HEK293 (cell line): Measurements from ENCODE around the gene FAM227B.

Source experiments
- CTCF ChIP-seq: fragments of 450-650 bp; formaldehyde crosslinking; IDR thresholded peaks from 2 replicates; pipeline ENCODE4 v1.5.1; 2016; ENCODE audit warnings: missing biosample characterization, missing genetic modification characterization
- ZBTB49 ChIP-seq: fragments of 450-650 bp; formaldehyde crosslinking; IDR thresholded peaks from 2 replicates; pipeline ENCODE4 v1.5.1; 2016; ENCODE audit warnings: missing biosample characterization, missing genetic modification characterization, low read depth
- ZNF544 ChIP-seq: fragments of 450-650 bp; formaldehyde crosslinking; IDR thresholded peaks from 2 replicates; pipeline ENCODE4 v1.5.0; 2017; ENCODE audit warnings: missing biosample characterization, missing genetic modification characterization
- ZNF549 ChIP-seq: fragments of 450-650 bp; IDR thresholded peaks from 2 replicates; pipeline ENCODE4 v1.5.1; 2018; ENCODE audit warnings: missing biosample characterization, missing genetic modification characterization, mild to moderate bottlenecking, inconsistent platforms, moderate library complexity
- ZXDB ChIP-seq: fragments of 450-650 bp; formaldehyde crosslinking; IDR thresholded peaks from 2 replicates; pipeline ENCODE4 v1.5.1; 2016; ENCODE audit warnings: missing biosample characterization, missing genetic modification characterization
- TF ChIP-seq, protein P1 (sequence below): fragments of 450-650 bp; formaldehyde crosslinking; IDR thresholded peaks from 2 replicates; pipeline ENCODE4 v1.5.1; 2016; ENCODE audit warnings: missing biosample characterization, missing genetic modification characterization
- TF ChIP-seq, protein P2 (sequence below): sonication (generic); formaldehyde crosslinking; IDR thresholded peaks from 2 replicates; pipeline ENCODE4 v1.8.1; 2022; ENCODE audit warnings: mild to moderate bottlenecking, moderate library complexity, missing genetic modification reagents
- TF ChIP-seq, protein P3 (sequence below): fragments of 450-650 bp; formaldehyde crosslinking; IDR thresholded peaks from 2 replicates; pipeline ENCODE4 v1.5.1; 2016; ENCODE audit warnings: missing biosample characterization, missing genetic modification characterization
- TF ChIP-seq, protein P4 (sequence below): fragments of 450-650 bp; formaldehyde crosslinking; IDR thresholded peaks from 2 replicates; pipeline ENCODE4 v1.5.1; 2016; ENCODE audit warnings: missing biosample characterization, missing genetic modification characterization, borderline replicate concordance

DNA sequence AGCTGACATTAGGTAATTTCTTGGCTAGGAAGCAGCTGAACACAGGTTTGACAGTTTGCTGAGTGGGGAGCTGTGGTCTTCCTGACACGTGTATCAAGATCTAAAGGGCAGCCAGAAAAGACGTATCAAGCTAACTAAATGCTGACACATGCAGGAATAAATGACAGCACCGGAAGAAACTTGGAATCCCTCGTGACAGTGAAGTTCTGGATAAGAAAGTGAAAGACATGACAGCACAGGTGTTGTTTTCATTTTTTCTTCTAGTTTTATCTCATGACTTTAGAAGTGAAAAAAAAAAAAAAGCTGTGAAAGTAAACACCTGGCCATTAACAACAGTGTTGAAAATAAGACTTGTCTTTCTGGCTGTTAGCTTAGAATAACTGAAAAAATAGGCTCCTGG lies 148.9 kb downstream of the FAM227B start:
- TF ChIP-seq ZNF549 (tag by site-specific recombination) (no peak), CTCF (tag by site-specific recombination) (no peak), ZBTB49 (no peak), ZXDB (tag by site-specific recombination) (no peak), ZNF544 (tag by site-specific recombination) (no peak)
- TF ChIP-seq, protein P1, sequence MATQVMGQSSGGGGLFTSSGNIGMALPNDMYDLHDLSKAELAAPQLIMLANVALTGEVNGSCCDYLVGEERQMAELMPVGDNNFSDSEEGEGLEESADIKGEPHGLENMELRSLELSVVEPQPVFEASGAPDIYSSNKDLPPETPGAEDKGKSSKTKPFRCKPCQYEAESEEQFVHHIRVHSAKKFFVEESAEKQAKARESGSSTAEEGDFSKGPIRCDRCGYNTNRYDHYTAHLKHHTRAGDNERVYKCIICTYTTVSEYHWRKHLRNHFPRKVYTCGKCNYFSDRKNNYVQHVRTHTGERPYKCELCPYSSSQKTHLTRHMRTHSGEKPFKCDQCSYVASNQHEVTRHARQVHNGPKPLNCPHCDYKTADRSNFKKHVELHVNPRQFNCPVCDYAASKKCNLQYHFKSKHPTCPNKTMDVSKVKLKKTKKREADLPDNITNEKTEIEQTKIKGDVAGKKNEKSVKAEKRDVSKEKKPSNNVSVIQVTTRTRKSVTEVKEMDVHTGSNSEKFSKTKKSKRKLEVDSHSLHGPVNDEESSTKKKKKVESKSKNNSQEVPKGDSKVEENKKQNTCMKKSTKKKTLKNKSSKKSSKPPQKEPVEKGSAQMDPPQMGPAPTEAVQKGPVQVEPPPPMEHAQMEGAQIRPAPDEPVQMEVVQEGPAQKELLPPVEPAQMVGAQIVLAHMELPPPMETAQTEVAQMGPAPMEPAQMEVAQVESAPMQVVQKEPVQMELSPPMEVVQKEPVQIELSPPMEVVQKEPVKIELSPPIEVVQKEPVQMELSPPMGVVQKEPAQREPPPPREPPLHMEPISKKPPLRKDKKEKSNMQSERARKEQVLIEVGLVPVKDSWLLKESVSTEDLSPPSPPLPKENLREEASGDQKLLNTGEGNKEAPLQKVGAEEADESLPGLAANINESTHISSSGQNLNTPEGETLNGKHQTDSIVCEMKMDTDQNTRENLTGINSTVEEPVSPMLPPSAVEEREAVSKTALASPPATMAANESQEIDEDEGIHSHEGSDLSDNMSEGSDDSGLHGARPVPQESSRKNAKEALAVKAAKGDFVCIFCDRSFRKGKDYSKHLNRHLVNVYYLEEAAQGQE (tag by site-specific recombination), result no peak
- TF ChIP-seq, protein P2, sequence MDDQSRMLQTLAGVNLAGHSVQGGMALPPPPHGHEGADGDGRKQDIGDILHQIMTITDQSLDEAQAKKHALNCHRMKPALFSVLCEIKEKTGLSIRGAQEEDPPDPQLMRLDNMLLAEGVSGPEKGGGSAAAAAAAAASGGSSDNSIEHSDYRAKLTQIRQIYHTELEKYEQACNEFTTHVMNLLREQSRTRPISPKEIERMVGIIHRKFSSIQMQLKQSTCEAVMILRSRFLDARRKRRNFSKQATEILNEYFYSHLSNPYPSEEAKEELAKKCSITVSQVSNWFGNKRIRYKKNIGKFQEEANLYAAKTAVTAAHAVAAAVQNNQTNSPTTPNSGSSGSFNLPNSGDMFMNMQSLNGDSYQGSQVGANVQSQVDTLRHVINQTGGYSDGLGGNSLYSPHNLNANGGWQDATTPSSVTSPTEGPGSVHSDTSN (CRISPR knock-in tag), result no peak
- TF ChIP-seq, protein P3, sequence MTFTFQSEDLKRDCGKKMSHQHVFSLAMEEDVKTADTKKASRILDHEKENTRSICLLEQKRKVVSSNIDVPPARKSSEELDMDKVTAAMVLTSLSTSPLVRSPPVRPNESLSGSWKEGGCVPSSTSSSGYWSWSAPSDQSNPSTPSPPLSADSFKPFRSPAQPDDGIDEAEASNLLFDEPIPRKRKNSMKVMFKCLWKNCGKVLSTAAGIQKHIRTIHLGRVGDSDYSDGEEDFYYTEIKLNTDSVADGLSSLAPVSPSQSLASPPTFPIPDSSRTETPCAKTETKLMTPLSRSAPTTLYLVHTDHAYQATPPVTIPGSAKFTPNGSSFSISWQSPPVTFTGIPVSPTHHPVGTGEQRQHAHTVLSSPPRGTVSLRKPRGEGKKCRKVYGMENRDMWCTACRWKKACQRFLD, result no peak
- TF ChIP-seq, protein P4, sequence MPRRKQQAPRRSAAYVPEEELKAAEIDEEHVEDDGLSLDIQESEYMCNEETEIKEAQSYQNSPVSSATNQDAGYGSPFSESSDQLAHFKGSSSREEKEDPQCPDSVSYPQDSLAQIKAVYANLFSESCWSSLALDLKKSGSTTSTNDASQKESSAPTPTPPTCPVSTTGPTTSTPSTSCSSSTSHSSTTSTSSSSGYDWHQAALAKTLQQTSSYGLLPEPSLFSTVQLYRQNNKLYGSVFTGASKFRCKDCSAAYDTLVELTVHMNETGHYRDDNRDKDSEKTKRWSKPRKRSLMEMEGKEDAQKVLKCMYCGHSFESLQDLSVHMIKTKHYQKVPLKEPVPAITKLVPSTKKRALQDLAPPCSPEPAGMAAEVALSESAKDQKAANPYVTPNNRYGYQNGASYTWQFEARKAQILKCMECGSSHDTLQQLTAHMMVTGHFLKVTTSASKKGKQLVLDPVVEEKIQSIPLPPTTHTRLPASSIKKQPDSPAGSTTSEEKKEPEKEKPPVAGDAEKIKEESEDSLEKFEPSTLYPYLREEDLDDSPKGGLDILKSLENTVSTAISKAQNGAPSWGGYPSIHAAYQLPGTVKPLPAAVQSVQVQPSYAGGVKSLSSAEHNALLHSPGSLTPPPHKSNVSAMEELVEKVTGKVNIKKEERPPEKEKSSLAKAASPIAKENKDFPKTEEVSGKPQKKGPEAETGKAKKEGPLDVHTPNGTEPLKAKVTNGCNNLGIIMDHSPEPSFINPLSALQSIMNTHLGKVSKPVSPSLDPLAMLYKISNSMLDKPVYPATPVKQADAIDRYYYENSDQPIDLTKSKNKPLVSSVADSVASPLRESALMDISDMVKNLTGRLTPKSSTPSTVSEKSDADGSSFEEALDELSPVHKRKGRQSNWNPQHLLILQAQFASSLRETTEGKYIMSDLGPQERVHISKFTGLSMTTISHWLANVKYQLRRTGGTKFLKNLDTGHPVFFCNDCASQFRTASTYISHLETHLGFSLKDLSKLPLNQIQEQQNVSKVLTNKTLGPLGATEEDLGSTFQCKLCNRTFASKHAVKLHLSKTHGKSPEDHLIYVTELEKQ (tag by site-specific recombination), result no peak
